ENCODE data around the gene SSTR3.
"Not testable (repeated sequence)": the region's sequence is repeated elsewhere in the genome, so short reads cannot be mapped to it uniquely, and the experiment has no call there.

Gene SSTR3

DNA sequence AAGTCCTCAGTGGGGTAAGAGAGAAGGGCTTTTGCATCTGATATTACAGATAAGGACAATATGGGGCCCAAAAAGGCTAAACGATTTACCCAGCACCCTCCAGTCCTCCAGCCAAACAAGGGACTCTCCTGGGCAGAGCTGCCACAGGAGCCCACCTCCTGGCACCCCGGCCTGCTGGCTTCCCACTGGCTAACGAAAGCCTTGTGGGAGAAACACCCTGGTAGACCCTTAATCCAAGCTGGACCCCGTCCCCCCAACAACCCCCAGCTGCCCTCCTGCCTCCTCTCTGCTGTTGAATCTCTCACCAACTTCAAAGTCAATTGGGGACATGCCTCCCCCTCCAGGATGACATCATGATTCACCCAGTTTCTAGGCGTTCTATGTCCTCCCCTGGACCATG is 35.1 kb downstream of the SSTR3 start:
- Mint-ChIP-seq H3K4me1 (peaks cover 19% of the 10 kb centered on the region), H3K36me3 (no peaks in the 10 kb centered on the region), H3K27me3 (peaks cover 64% of the 10 kb centered on the region), H3K27ac (no peak overlapping the region), H3K4me3 (no peak overlapping the region), H3K9me3 (no peaks in the 10 kb centered on the region)
- CTCF ChIA-PET = interaction anchor here (0.7 to 1.1 kb wide), 3 partner anchors 16 to 29 kb away, joined by 3 read pairs; no protein-coding TSS in a partner anchor
- no peak for DNase-seq

DNA sequence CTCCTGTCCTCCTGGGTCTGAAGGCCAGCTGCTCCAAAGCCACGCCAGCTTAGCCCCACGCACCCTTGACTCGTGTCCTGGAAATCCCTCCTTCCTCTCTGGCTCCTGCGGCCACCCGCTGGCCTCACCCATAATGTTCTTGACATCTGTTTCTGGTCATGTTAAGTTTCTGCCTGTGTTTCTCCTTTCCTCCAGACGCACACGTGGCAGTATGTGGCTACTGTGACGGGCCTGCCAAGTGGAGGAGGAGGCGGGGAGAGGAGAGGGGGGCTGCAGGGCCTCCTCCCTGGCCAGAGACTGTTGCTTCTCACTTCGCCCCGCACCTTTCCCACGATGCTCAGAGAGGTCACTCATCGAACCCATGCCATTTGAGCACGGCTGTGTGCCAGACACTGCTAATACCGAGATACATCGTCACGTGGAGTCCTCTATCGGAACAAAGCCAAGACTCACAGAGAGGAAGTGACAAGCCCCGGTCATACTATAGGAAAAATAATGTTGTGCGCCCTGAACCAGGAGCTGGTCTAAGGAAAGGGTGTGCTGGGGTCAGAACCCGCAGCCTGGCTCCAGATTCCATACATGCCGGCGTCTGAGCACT is 35.7 kb downstream of the SSTR3 start:
- Mint-ChIP-seq H3K27ac (no peak overlapping the region), H3K36me3 (no peaks in the 10 kb centered on the region), H3K4me1 (peaks cover 16% of the 10 kb centered on the region), H3K27me3 (peaks cover 67% of the 10 kb centered on the region), H3K4me3 (no peak overlapping the region), H3K9me3 (no peaks in the 10 kb centered on the region)
- CTCF ChIA-PET = interaction anchor here (0.7 kb wide), 1 partner anchor 29 kb away, joined by 3 read pairs; no protein-coding TSS in a partner anchor
- DNase-seq = peak; percentile 23

DNA sequence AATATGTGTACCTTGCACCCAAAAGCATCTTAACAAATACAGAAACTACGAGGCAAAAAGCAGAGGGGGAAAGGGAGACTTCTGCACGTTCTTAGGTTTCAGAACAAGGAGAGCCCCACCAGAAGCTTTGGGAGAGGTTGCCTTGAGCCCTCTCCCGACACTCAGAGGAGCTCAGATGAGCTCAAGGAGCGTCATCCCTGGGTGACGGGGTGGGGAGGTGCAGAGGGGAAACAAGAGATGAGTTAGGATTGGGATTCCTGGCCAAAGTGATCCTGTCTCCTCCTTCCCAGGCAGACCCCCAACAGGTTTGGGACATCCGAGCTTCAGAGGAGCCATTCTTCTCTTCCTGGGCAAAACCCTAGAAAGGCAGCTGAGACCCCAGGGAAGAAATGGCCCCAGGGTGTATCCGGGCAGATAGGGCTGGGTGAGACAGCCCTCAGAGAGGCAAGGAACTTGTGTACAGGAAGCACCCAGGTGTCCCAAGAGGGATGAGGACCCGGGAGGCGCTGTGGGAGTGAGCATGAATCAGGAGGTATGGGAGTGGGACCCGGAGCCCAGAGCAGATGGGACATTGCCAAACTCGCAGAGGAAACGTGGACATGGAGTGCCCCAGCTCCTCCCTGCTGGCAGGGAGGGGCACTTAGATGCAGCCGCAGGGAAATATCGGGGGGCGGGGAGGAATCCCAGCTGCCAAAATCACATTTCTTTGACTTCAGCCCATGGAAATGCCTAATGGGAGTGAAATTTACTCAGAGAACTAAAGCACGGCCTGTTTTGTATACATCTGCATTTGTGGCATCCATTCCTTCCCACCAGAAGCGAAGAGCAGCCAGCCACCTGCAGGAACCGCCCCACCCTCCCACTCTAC is 36.6 kb downstream of the SSTR3 start:
- Mint-ChIP-seq H3K27ac (no peak overlapping the region), H3K4me1 (peaks cover 16% of the 10 kb centered on the region), H3K9me3 (no peaks in the 10 kb centered on the region), H3K27me3 (peaks cover 67% of the 10 kb centered on the region), H3K36me3 (no peaks in the 10 kb centered on the region), H3K4me3 (no peak overlapping the region)
- CTCF ChIA-PET = interaction anchor here (1.2 to 1.3 kb wide), 3 partner anchors 9 to 24 kb away, joined by 3 to 4 read pairs (median 3); no protein-coding TSS in a partner anchor
- DNase-seq = peak; percentile 6

DNA sequence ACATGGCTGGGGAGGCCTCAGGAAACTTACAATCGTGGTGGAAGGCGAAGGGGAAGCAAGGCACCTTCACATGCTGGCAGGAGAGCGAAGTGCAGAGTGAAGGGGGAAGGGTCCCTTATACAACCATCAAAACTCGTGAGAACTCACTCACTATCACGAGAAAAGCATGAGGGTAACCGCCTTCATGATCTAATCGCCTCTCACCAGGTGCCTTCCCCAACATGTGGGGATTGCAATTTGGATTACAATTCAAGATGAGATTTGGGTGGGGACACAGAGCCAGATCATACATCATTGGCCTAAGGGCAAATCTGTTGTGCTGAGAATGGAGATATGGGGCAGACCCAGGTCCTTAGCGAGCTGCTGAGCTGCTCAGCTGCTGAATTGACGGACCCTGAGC is 37.3 kb downstream of the SSTR3 start:
- no peak for DNase-seq
- no peak overlapping the region for H3K27ac Mint-ChIP-seq
- H3K4me1 Mint-ChIP-seq = peaks cover 23% of the 10 kb centered on the region
- no peaks in the 10 kb centered on the region for H3K9me3 Mint-ChIP-seq
- H3K27me3 Mint-ChIP-seq = peaks cover 69% of the 10 kb centered on the region
- no peaks in the 10 kb centered on the region for H3K36me3 Mint-ChIP-seq
- no peak overlapping the region for H3K4me3 Mint-ChIP-seq
- CTCF ChIA-PET = interaction anchor here (1.2 to 1.3 kb wide), 3 partner anchors 8 to 25 kb away, joined by 3 to 4 read pairs (median 3); no protein-coding TSS in a partner anchor

DNA sequence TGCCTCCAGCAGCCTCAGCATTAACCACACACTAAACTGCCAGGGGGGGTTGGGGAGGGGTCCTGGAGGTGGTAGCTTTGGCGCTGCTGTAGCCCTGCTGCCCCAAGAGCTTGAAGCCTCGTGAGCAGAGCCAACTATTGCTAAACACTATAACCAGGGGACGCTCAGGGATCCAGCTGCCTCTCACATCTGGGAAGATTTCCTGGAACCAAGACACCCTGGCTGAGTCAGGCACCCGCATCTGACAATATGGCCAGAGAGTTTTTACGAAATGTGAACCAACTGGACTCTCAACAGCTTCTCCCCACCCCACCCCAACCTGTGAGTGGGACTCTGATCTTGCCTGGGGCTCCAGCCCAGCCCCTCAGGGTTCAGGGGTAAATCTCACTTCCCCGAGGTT is 38.6 kb downstream of the SSTR3 start:
- CTCF ChIA-PET = interaction anchor here (0.8 kb wide), 1 partner anchor 26 kb away, joined by 3 read pairs; no protein-coding TSS in a partner anchor
- H3K9me3 Mint-ChIP-seq = peaks cover 4% of the 10 kb centered on the region

DNA sequence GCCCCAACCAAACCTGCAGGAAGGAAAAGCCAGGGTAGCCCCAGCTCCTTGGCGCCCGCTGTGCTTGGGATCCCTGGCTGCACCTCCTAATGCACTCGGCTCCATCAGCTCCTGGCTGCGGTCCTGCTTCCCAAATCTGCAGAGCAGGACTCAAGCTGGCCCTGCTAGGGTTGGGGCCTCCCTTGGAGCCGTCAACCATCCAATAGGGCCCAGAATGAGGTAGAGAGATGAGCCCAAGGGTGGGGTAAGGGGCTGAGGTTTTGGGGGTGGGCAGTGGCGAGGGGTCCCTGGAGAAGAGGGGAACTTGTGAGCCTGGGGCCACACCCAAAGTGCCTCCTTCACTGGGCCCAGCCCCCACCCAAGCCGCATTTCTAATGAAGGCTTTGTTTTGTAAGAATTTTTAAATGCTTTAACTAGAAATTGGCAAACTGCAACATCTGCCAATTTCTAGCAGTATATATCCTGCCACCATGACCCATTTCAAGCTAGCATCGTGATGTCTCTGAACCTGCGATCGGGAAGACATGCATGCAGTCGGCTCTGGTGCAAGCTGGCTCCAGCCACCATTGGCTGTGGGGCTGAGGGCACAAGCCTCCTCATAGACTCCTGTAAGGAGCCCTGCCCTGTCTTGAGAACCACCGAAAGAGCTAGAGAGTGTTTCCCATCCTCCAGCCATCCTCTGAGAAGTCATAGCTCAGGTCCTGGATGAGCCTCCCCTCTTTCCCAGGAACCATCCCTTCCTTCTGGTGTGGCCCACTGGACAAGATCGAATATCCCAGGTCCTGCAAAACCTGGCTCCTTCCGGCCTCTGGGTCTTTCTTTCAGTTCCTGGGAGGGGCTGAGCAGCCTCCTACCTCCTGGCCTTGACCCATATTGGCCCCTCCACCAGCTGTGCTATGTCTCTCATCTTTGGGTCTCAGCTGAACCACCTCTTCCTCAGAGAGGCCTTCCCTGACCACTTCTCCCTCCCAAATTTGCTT is 39.7 kb downstream of the SSTR3 start:
- Mint-ChIP-seq H3K9me3 (peaks cover 4% of the 10 kb centered on the region), H3K4me3 (no peak overlapping the region), H3K27ac (no peak overlapping the region), H3K36me3 (peaks cover 5% of the 10 kb centered on the region), H3K4me1 (peaks cover 46% of the 10 kb centered on the region), H3K27me3 (peaks cover 64% of the 10 kb centered on the region)
- CTCF ChIA-PET = interaction anchor here (0.7 kb wide), 1 partner anchor 25 kb away, joined by 3 read pairs; no protein-coding TSS in a partner anchor
- DNase-seq = no peak

More for the DNA sequence above, 38.6 kb downstream of the SSTR3 start:
- Mint-ChIP-seq H3K4me3 (no peak overlapping the region), H3K4me1 (peaks cover 36% of the 10 kb centered on the region), H3K27me3 (peaks cover 76% of the 10 kb centered on the region), H3K36me3 (peaks cover 3% of the 10 kb centered on the region), H3K27ac (no peak overlapping the region)
- no peak for DNase-seq

DNA sequence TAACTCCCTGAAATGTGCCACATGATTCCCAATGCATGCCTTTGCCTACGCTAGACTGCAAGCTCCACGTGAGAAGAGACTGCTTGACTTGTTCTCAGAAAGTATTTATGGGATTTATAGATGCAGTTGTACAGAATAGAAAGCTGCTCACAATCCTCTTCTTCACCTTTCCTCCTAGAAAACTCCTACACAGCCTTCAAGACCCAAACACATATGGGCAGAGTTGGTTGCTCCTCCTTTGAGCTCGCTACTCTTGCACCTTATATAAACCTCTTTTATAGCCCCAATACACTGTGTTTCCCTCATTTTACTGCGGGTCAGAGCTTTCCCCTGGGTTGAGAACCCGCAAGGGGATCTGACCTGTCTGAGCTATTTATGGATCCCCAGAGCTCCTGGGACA is 40.6 kb downstream of the SSTR3 start:
- Mint-ChIP-seq H3K27me3 (peaks cover 55% of the 10 kb centered on the region), H3K27ac (no peak overlapping the region)

DNA sequence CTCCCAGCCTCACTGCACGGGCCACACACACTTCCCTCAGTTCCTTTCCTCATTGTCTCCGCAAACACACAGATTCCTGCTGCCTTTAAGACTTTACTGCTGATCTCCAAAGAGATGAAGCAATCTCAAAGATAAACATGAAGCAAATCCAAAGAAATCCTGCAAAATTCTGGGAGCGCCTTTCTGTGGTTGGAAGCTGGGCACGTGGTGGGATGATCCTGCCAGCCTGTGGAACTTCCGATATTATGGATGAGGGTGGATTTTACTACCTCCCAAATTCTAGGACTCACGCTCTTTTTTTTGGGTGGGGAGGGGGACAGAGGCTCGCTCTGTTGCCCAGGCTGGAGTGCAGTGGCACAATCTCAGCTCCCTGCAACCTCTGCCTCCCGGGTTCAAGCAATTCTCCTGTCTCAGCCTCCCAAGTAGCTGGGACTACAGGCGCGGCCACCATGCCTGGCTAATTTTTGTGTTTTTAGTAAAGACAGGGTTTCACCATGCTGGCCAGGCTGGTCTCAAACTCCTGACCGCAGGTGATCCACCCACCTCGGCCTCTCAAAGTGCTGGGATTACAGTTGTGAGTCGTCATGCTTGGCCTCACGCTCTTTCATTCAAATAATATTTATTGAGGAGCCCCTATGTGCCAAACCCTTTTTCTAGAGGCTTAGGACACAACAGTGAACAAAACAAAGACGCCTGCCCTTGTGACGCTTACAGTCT is 41.4 kb downstream of the SSTR3 start:
- H3K27ac Mint-ChIP-seq = not testable (repeated sequence)

More for the DNA sequence above, 40.6 kb downstream of the SSTR3 start:
- no peak for DNase-seq
- no peak overlapping the region for H3K4me3 Mint-ChIP-seq
- H3K4me1 Mint-ChIP-seq = peaks cover 50% of the 10 kb centered on the region
- CTCF ChIA-PET = interaction anchor here (0.7 kb wide), 1 partner anchor 26 kb away, joined by 3 read pairs; no protein-coding TSS in a partner anchor
- peaks cover 4% of the 10 kb centered on the region for H3K9me3 Mint-ChIP-seq
- H3K36me3 Mint-ChIP-seq = peaks cover 5% of the 10 kb centered on the region

DNA sequence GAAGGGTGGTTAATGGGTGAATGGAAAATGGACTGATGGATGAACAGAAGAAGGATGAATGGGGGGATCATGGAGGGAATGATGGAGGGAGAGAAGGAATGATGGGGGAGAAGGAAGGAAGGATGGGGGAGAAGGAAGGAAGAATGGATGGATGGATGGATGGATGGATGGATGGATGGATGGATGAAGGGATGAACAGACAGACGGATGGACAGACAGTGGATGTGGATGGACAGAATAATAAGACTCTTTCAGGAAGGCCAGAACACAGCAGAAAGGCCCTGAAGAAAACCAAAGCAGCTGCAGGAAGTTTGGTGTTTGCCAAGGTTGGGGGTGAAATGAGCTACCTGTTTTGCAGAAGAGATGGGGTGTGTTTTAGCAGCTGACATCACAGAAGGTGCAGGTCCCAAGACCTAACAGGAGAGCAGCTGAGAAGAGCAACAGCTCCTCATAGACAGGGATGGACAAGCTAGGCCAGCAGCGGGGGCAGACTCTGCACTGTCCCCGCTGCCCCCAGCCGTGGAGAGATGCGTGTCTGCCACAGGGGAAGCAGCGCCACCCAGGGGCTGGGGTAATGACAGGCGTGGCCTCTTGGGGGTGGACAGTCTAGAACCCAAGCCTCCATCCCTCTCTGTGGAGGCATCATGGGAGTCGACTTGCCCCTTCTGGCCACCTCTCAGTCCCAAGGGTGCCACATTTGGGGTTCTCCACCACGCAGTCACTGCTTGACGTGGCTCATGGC is 42.2 kb downstream of the SSTR3 start:
- Mint-ChIP-seq H3K27ac (no peak overlapping the region), H3K4me1 (peaks cover 54% of the 10 kb centered on the region), H3K4me3 (no peak overlapping the region), H3K9me3 (peaks cover 4% of the 10 kb centered on the region), H3K36me3 (peaks cover 5% of the 10 kb centered on the region), H3K27me3 (peaks cover 40% of the 10 kb centered on the region)
- peak; percentile 18 for DNase-seq
- CTCF ChIA-PET = interaction anchor here (0.9 kb wide), 1 partner anchor 27 kb away, joined by 4 read pairs; no protein-coding TSS in a partner anchor

More for the DNA sequence above, 41.4 kb downstream of the SSTR3 start:
- Mint-ChIP-seq H3K27me3 (peaks cover 47% of the 10 kb centered on the region), H3K4me1 (peaks cover 50% of the 10 kb centered on the region)
- not testable (repeated sequence) for H3K9me3 Mint-ChIP-seq, DNase-seq, H3K36me3 Mint-ChIP-seq, H3K4me3 Mint-ChIP-seq
- CTCF ChIA-PET = interaction anchor here (0.9 kb wide), 1 partner anchor 26 kb away, joined by 4 read pairs; no protein-coding TSS in a partner anchor

DNA sequence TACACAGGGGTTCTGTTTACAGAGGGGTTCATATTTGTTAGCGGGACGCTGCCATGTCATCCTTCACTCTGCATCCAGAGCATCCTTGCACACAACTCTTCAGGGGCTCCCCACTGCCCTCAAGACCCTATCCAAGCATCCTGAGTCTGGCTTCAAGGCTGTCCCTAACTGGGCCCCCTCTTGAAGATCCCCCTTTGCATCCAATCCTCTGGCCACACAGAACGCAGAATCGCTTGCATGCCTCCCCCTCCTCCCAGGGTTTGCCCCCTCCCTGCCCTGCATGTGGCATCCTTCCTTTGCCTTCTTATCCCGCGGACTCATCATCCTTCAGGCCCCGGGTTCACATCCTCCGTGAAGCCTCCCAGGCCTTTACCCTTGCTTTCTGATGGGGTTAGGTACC is 42.9 kb downstream of the SSTR3 start:
- Mint-ChIP-seq H3K4me1 (peaks cover 61% of the 10 kb centered on the region), H3K27me3 (peaks cover 33% of the 10 kb centered on the region), H3K36me3 (peaks cover 5% of the 10 kb centered on the region), H3K9me3 (peaks cover 4% of the 10 kb centered on the region), H3K27ac (no peak overlapping the region), H3K4me3 (no peak overlapping the region)
- peak; percentile 17 for DNase-seq
- CTCF ChIA-PET = no interaction called here

DNA sequence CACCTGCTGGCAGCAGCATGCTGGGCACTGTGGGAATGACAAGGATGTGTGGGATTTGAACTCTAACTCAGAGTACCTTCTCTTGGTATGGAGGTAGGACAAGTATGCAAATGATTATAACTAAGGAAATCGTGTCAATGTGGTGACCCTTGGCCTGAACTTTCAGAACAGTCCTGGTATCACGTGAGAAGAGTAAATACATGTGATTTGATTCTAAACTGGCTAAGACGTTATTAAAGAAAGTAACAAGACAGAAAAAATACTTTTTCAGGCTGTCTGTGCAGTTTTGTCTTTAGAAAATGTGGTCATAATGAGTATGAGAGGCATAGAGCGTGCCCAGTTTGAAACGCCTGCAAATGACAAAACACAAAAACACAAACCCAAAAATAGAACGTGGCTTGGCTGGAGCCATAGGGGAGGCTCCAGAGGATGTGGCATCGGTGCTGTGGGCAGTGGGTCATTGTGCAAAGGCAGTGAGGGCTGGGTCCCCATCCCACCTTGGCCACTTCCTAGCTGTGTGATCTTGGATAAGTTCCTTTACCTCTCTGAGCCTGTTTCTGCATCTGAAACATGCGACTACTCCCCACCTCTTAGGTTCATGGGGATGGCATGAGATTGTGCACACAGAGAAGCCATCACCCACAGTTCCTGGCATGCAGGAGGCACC is 44.2 kb downstream of the SSTR3 start:
- peak; percentile 43 for DNase-seq
- Mint-ChIP-seq H3K27ac (peak overlapping the region; percentile 60), H3K9me3 (peaks cover 4% of the 10 kb centered on the region), H3K27me3 (peaks cover 22% of the 10 kb centered on the region), H3K36me3 (peaks cover 5% of the 10 kb centered on the region), H3K4me3 (peak overlapping the region; percentile 11), H3K4me1 (peaks cover 74% of the 10 kb centered on the region)
- CTCF ChIA-PET = interaction anchor here (0.8 to 4.4 kb wide), 3 partner anchors 25 to 92 kb away, joined by 3 to 24 read pairs (median 5); no protein-coding TSS in a partner anchor

Measured in activated naive CD4-positive, alpha-beta T cell treated with anti-CD3 and anti-CD28 coated beads, Interleukin-2, amount 10 ng/mL, durations not matched to agents 7 days and 5 days (primary cell).